HG02571 (cell line): ENCODE measurements around the gene PGBD4.
"Not testable (repeated sequence)": the region's sequence is repeated elsewhere in the genome, so short reads cannot be mapped to it uniquely, and the experiment has no call there.

Source experiments
- ATAC-seq: cut with Tn5 transposase; IDR thresholded peaks from one replicate; pipeline ENCODE4 v1.9.1; 2021; ENCODE audit warnings: mild to moderate bottlenecking, moderate library complexity; ENCODE audit not compliant: unreplicated experiment

PGBD4 gene

DNA sequence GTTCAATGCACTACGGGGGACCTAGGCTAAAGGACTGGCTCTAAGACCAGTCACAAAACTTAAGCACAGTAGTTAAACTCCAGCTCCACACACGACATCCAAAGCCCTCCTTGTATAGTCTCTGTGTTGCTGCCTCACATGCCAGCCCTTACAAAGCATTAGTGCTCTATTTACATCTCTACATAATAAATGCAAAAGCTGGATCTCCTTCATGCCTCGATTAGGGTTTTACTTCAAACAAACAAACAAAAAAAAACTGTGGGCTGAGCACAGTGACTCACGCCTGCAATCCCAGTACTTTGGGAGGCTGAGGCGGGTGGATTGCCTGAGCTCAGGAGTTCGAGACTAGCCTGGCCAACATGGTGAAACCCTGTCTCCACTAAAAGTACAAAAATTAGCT is 9.6 kb downstream of the PGBD4 start:
- no peak for ATAC-seq

DNA sequence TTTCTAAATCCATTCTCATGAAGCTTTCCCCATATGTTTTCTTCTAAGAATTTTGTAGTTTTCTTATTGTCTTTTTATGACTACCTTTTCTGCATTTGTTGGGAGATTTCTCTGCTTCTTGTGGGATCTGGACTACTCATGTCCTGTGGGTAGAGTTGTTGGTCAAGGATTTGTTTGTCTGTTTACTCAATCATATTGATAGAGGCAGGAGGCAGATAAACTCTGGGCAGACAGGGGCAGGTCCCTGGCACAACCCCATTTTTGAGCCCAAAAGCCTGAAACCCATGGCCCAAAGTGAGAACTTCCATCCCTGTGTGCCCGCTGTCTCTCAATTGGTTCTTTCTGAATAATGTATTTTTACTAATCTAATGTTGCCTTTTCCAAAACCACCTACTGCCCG is 12.3 kb downstream of the PGBD4 start:
- ATAC-seq = no peak

DNA sequence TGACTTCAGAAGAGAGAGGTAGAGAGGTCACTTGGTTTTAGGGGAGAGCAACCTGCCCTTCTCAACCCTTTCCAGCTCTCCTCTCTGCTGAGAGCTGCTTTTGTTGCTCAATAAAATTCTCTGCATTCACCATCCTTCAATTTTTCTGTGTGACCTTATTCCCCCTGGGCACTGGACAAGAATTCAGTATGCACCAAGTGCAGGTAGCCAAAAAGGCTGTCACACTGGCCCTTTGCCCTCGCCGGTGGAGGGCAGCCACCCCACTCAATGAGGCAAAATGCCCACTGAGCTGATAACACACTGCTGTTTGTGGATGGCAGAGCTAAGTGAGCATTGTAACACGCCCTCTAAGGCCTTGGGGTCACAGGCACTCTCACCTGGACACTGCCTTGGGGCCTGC is 12.9 kb downstream of the PGBD4 start:
- no peak for ATAC-seq

DNA sequence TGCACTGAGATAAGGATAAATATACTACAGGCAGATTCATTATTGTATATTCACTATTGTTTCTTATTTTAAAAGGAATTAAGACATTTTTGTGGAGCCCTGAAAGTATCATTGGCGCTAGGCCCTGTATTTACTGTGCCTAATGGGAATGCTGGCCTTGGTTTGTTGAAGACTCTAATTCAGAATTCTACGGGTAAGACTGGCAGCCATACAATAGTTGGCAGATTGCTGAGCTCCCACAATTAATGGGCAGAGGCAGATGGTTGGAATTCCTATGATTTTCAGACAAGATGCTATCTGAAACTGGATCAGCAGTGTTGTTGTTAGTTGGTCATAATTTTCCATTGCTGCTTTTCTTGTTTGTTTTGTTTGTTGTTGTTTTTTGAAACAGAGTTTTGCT is 14.7 kb downstream of the PGBD4 start:
- no peak for ATAC-seq

DNA sequence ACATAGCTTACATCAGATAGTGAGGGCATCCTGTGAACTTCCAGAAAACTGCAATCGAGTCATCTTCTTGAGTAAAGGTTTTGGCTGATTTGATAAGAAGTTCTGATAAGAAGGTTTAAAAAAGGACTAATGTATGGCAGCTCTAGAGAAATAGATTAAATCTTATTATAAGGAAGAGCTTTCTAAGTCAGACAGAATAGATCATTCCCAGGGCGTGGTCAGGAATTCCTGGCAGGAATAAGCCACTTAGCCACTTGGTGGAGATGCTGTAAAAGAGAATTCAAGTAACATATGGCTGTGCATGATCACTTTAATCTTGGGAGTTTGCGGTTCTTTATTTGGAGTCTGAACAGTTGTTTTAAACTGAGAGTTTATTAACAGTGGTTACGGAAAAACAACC is 17.4 kb downstream of the PGBD4 start:
- ATAC-seq = no peak

DNA sequence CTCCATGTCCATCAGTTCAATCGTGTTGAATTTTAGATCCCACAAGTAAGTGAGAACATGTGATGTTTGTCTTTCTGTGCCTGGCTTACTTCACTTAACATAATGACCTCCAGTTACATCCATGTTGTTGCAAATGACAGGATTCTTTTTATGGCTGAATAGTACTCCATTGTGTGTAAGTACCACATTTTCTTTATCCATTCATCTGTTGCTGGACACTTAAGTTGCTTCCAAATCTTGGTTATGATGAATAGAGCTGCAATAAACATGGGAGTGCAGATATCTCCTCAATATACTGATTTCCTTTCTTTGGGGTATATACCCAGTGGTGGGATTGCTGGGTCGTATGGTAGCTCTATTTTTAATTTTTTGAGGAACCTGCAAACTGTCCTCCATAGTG is 18.5 kb downstream of the PGBD4 start:
- not testable (repeated sequence) for ATAC-seq

DNA sequence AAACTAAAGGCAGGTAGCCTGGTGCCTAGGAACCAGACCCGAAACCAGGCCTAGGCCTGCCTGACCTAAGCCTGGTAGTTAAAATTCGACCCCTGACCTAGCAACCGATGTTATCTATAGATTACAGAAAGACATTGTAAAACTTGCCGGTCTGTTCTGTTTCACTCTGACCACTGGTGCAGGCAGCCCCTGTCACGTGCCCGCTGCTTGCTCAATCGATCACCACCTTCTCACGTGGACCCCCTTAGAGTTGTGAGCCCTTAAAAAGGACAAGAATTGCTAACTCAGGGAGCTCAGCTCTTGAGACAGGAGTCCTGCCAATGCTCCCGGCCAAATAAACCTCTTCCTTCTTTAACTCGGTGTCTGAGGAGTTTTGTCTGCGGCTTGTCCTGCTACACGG is 19.9 kb downstream of the PGBD4 start:
- not testable (repeated sequence) for ATAC-seq

DNA sequence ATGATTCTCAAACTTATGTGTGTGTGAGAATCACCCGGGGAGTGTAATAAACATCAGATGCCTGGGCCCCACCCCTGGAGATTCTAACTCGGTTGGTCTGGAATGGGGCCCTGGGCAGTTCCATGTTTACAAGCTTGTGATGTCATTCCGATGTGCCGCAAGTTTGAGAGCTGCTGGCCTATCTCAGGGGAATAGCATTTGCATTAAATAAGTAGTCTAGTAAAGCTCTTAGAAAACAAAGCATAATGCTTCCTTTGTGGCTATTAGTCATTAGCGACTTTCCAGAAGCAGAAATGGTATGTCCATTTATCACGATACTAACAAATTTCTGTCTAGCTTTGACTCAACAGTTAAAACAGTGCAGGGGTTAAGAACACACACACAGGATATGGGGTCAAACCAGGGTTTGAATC is 20.9 kb downstream of the PGBD4 start:
- ATAC-seq = no peak

DNA sequence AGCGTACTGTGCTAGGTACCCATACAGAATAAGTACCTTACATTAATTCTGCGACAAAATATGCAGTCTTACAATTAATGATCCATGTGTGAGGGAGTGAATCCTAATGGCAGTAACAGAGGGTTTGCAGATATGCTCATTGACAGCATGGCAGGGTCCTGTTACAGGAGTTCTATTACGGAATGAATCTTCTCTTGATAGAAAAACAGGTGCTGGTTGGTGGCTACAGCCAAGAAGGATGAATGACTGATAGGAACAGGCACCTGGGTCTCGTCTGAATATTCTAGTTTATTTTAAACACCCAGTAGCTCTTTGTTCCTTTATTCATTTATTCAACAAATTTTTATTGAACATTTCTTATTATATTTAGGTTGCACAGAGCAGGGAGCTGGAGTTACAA is 22.8 kb downstream of the PGBD4 start:
- no peak for ATAC-seq

DNA sequence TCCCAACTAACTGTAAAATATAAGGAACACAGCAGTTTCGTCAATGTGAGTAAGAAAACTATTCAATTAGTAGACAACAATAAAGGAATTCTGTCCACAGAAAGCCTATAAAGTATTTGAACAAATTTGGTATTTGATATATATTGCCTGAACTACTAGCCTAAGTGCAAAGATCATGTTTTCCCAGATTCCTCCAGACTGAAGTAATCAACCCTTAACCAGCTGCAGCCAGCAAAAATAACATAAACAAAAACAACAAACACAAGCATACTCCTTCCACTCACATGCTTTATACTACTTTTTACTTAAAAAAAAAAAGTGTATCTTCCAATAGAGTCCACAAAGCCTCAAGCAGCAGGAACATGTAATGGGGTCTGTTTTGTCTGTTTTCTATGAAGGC is 24.1 kb downstream of the PGBD4 start:
- ATAC-seq = no peak

DNA sequence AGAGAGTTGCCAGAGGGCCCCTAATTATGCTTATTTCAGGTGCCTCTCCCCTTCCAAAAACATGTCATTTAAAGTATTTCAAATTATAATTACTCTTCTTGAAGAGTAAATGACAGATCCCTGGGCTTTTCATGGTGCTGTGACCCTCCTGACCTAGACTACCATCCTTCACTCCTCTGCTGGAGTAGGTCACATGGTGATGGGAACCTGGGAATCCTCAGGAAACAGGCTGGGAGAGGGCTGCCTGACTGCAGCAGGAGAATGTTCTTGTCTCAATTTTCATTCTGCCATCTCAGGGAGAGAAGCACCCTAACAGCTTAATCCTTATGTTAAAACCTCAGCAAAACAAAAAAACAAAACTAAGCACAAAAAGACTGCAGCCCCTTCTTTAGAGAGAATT is 24.6 kb downstream of the PGBD4 start:
- no peak for ATAC-seq

DNA sequence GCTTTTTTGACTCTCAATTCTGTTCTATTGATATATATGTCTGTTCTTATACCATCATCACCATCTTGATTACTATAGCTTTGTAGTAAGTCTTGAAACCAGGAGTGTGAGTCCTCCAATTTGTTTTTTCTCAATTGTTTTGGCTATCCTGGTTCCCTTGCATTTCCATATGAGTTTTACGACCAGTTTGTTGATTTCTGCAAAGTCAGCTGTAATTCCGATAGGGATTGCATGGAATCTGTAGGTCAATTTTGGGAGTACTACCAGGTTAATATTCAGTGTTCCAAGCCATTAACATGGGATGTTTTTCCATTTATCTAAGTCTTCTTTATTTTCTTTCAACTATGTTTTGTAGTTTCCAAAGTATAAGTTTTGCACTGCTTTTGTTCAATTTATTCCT is 27.0 kb downstream of the PGBD4 start:
- no peak for ATAC-seq

DNA sequence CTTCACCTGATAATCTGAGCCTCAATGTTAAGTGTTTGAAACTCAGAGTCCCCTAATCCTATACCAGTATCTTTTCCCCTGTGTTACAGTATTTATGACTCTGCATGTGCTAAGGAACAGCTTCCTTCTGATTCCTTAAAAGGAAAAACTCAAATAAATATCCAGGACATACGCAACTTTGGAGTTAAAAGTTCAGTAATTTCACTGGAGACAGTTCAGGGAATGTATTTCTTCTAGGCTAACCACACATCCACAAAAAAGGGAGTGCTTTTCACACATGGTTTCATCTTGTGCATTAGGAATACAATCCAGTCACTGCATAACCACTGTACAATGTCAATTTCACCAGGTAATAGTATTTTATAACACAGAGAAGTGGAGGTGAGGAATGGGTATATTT is 31.0 kb downstream of the PGBD4 start:
- ATAC-seq = no peak

DNA sequence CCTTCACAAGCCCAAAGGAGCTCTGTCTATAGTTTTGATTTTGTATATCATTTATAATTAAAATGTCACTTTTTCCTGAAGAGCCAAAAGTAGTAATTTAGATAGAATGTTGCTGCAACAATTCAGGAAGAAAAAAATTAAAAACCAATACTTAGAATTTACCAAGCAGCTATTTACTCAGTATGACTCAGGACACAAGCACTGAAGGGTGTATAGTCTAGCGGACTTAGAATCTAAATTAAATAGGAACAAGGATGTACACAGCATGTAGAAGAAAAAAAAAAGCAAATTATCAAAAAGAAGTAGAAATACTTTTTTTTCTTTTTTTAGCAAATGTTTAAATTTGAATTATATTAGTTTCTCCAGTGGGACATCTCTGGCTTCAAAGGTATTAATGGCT is 31.6 kb downstream of the PGBD4 start:
- no peak for ATAC-seq

DNA sequence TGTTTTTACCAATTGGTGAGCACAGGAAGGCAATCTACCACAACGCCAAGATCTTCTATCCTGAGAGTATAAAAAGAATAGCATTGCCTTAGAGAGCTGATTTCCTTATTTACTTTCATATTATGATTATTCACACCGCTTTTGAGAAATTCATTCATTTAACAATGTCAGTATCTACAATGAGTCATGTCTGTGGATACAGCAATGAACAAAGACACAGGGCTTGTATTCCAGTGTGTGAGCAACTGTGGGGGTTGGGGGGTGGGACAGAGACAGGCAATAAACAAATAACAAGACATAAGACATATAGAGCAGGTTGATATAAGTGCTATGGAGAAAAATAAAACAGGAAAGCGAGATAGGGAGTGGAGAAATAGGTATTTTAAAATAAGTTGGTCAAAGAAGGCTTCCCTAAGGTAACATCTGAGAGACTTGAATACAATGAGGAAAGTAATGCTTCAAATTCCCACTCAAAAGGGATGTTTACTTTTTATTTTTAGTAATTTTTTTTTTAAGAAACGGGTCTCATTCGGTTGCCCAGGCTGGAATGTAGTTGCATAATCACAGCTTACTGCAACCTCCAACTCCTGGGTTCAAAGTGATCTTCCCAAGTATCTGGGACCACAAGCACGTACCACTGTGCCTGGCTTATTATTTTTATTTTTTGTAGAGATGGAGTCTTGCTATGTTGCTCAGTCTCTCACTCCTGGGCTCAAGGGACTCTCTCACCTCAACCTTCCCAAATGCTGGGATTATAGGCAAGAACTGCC is 45.7 kb downstream of the PGBD4 start:
- no peak for ATAC-seq

DNA sequence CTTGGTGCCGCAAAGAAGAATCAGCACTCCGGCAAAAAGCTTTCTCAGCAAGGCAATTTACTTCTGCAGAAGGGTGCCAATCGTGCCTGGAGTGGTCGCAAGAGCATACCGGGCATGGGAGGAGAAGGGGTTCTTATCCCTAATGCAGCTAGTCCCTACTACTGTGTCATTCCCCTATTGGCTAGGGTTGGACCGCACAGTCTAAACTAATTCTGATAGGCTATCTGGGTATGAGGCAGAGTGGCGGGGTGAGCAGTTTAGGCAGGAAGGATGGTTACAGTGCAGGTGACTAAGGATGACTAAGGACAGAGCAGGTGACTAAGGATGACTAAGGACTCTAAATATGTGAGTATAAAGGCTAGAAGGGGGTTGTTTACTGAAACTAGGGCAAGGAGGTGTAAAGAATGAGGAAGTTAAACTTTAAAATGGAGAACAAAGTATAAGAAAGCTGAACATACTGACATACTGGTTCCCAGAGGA is 52.9 kb downstream of the PGBD4 start:
- no peak for ATAC-seq

DNA sequence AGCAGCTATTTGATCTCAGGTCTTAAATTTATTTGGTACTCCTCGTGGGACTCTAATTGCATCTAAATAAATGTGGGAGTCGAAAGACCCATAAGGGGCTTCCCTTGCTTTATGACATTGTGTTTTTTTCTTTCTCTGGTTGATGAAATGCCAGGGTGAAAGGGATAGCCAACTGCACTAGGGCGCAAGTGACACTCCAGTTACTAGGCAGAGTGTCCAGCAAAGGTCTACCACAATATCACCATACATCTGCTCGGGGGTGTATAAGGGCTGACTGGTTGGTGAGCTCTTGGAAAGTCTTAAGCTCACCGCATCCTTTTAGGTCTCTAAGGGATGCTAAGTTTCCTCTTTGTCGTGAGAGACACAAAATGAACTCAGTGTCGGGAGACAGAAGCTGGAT is 54.0 kb downstream of the PGBD4 start:
- no peak for ATAC-seq
